ENCODE measurements around the gene PPM1L.

DNA sequence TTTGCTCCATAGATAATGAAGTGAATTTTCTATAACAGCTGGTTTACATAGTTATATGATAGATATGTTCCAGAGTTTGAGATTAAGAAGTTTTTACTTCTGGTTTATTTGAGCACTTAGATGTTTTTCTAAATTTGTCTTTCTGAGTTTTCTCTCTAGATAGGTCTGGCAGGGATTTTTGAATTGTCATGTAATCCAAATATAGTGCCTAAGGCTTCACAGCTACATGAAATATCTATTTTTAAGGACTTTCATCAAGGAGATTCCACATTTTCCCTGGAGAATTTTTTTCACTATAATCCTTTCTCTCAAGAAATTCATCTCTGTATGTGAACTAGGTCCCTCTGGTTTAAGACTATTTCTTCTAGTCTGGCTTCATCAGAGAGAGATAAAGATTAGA lies 12.0 kb downstream of the PPM1L start:
- TF ChIP-seq, protein P1, sequence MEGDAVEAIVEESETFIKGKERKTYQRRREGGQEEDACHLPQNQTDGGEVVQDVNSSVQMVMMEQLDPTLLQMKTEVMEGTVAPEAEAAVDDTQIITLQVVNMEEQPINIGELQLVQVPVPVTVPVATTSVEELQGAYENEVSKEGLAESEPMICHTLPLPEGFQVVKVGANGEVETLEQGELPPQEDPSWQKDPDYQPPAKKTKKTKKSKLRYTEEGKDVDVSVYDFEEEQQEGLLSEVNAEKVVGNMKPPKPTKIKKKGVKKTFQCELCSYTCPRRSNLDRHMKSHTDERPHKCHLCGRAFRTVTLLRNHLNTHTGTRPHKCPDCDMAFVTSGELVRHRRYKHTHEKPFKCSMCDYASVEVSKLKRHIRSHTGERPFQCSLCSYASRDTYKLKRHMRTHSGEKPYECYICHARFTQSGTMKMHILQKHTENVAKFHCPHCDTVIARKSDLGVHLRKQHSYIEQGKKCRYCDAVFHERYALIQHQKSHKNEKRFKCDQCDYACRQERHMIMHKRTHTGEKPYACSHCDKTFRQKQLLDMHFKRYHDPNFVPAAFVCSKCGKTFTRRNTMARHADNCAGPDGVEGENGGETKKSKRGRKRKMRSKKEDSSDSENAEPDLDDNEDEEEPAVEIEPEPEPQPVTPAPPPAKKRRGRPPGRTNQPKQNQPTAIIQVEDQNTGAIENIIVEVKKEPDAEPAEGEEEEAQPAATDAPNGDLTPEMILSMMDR (IDR thresholded peaks at IDR 0.05; ENCODE audit: low read depth, low read length), result no peak
- no peak for TF ChIP-seq EZH2phosphoT487 (IDR thresholded peaks at IDR 0.05; ENCODE audit: low read depth)
